GOT3 (cell line): Measurements from ENCODE around the gene MAML3.

Source experiments
- DNase-seq: peaks from one replicate; lab custom pipeline; 2025; ENCODE audit warnings: mixed read lengths; lab: John Stamatoyannopoulos, UW

MAML3 gene

DNA sequence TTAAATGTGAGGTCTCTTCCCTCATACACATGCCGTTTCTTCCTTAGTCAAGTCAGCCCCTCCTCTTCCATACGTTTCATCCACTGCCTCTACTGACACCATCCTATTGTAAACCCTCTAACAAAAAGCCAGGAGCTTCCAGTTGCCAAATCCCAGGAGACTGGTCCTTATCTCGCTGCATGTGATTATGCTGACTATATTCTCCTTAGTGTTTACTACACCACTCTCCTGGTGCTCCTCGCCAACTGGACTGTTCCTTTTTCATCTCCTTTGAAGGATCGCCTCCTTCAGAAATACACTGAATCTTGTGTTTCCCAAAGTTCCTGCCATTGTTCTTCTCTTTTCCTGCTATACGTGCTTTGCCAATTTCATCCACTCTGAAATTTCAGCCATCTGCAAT is 27.7 kb downstream of the MAML3 start:
- no peak for DNase-seq

DNA sequence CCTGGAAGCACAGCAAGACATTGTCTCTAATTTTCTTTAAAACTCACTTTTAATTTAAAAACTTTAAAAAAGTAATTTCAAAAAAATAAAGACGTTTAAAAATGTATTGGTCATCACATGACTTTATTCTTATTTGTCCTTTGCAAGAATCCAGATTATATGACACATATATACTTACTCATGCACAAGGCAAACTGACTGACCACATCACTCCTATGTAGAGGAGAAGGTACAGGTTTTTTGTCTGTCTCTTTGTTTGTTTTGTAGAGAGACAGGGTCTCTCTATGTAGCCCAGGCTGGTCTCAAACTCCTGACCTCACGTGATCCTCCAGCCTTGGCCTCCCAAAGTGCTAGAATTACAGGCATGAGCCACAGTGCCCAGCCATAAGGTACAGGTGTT is 28.6 kb downstream of the MAML3 start:
- no peak for DNase-seq

DNA sequence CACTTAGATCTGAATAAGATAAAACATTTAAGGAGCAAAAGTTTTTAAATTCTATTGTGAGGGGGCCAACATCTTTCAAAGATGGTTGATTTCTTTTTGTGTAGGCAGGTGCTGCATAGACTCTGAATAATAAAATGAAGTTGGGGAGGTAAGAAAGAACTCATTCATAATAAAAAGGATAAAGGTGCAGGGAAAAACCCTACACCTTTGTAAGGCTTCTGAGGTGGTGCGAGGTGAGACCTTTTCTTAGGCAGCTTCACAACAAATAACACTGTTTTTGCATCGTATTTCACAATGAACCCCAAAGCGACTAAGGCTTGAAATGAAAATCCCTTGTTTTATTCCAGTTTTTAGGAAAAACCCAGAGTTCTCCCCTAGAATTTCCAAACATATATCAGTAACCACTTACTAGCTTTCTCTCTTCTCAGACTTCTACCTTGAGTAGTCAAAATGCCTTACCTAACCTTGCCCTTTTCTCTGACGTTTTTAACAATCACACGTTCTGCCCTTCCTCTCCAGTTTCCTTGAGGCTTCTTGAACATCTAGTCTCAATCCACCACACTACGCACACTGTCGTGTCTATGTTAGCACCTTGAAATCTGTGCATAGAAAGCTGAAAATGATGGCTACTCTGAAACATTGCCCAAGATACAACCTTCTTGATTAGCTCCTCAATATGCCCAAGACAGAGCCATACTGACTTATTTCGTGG is 30.2 kb downstream of the MAML3 start:
- no peak for DNase-seq

DNA sequence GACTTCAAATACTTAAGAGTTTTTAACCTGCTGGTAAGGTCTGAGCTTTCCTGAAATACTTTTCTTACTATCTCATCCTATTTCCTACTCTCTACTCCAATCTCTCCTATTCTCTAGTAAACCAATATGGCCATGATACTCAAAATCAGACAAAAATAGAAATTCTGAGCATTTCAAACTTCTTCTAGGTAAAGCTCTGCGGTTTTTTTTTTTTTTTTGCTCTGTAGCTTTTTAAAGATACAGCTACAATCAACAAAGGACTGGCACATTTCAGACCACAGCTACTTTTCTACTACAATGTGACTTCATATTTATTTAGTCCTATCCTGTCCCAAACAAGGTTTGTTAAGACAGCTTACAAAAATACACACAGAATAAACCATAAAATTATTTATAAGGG is 31.1 kb downstream of the MAML3 start:
- DNase-seq: no peak

DNA sequence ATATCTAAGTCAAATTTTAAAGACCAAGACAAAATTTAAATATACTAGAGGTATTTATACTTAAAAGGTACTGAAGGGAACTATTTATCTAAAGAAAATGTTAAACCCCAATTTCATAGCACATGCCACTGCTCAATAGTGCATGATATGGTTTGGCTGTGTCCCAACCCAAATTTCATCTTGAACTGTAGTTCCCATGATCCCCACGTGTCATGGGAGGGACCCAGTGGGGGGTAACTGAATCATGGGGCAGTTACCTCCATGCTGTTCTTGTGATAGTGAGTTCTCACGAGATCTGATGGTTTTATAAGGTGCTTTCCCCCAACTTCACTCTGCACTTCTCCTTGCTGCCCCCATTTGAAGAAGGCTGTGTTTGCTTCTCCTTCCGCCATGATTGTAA is 32.3 kb downstream of the MAML3 start:
- DNase-seq: no peak

DNA sequence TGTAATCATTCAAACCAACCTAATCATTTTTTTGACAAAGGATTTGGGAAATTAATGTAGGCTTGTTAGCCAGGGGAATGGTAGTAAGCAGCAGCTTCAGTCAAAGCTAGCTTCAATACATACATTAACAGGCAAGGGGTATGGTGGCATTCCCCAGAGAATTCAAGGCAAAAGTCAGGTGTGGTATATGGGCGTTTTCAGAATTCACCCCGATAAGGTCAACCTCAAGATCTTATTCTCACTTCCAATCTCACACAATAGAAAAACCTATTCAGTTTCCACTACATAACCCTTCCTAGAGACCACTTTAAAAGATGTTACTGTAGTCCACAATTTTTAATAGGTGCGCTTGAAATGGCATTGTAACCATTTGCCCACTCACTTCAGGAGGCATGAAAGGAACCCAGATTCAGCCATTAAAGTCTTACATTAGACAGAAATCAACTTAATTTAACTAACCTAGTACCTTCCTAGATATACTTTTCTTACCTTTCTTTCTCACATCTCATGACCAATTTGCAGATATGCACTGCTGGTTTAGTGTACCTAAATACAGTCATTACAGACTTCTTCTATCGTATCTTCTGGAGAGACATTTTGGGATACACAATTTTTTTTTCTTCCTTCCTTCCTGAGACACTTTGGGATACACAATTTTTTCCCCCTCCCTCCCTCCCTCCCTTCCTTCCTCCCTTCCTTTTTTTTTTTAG is 34.9 kb downstream of the MAML3 start:
- no peak for DNase-seq

DNA sequence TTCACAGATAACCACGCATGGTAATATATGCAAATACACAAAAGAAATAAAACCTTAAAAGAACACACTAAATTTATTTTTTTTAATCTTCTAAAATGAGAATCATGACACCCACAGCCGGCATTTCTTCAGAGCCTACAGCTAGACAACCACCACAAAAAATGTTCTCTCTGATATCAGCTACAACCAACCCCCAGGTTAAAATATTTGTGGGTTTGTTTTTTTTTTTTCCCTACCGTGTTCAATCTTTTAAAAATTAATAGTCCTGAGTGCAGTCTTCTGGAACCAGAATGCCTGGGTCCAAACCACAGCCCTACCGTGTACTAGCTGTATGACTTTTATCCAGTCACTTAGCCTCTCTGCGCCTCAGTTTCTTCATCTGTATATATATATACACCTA is 36.0 kb downstream of the MAML3 start:
- DNase-seq: no peak

DNA sequence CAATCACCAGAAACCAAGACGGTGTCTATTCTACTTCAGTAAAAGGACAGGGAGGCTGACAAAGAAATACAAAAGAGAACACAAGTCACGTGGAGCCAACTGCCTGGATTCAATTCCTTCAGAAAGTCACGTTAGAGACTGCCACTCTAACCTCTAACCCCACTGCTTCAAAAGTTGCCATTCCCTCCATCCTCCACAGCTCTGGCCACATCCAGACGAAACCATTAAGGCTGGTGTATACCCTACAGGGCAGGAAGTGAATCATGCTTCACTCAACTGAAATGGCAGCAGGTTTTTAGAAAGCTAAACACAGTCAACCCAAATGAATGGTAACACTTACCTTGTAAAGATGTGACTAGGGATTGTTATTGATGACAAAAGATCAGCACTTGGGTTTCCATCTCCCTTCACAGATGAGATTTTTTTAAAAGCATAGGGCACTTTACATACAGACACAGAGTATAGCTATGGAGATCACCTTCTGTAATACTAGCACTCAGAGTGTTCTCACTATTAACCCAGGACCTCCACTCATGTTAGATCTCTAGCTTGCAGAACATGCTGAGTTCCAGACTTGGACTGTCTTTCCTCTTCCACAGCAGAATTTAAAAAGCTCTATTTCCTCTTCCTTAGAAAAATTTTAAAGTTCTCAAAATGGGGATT is 37.4 kb downstream of the MAML3 start:
- DNase-seq: no peak

DNA sequence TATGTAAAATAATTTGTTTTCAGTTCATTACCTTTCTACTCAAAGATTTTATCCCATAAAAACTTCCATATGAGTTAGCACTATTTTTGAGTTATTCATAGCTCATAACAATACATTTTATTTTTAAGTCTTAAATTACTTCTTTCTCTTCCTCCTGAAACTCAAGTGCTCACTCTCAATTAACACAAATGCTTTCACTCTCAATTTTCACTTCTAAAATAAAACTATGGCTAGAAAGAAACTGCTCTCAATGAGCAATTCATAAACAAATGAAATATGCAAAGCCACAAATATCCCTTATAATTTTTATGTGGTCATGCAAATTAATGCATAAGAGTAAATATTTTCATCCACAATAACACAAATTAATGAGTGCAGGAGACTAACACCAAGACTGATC is 38.8 kb downstream of the MAML3 start:
- DNase-seq: no peak

DNA sequence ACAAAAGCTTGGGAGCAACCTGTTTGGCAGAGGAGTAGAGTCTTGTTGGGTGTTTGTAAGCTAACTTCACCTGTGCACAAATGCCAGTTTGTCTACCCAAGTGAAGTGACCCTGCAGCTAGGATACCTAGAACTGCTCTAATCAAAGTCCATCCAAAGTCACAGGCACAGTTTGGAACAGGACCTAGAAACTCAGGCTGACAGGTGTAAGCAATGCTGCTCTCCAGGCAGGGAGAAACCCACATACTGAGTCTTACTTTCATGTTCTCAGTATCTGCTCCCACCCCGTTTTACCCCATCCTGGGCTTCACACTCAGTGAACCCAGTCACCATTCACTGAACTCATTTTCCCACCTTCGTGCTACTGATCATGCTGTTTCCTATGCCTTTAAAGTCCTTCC is 40.3 kb downstream of the MAML3 start:
- no peak for DNase-seq

DNA sequence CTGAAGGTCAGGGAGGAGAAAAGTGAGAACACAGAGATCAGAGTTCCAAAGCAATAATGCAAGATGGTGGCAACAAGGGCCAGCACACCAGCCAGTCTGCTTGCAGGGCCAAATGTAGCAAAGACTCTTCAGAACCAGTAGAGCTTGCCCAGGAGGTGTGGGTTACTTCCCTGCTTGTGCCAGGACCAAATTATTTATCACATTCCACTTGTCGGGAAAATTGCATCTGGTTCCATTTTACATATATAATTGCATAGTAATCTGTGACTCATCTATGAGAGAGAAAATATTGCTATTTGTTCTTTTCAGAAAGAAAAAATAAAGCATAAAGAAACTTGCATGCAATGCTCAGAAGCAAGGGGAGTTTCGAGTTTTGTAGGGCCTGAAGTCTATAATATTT is 41.4 kb downstream of the MAML3 start:
- DNase-seq: no peak

DNA sequence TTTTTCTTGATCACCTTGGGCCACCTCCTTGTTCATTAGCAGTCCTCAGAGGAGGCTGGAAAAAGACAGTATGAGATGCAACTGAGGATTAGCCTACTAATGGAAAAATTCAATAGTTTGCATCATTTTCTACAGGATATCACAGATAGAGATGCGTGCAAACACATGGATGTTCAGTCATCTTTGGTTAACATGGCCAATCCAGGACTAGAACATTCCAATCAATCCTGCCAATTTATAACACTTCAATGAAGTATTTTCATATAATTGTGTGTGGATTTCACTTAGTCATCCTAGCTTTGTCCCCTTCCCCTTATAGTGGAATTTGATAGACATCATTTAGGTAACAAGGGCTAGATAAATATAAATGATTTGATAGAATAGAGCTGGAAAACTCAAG is 42.7 kb downstream of the MAML3 start:
- DNase-seq: no peak

DNA sequence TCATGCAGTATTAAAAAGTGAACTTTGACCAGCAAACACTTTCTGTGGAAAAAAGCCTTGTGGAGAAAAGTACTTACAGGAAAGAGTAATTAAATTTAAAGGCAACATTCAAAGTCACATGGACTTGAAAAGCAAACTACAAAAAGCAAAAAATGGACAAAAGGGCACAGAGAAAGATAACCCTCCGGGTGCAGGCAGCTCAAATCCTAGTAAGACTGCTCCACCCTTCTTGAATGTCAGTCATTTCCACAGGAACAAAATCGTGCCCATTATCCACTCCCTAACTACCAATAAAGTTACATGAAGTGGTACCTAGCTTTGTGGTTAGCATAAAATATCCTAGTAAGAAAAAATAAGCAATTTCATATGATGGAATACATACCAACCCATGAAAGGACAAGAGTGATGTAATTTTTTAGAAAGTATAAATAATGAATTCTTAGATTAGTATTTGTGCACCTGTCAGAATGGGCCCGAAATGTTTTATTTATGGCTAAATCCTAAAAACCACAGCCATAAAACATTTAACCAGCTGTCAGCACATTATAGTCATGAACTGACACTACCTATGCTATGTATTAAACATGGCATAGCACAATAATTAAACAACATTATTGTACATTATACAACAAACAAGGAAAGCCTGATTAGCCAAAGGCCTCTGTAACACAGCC is 43.3 kb downstream of the MAML3 start:
- DNase-seq: no peak

DNA sequence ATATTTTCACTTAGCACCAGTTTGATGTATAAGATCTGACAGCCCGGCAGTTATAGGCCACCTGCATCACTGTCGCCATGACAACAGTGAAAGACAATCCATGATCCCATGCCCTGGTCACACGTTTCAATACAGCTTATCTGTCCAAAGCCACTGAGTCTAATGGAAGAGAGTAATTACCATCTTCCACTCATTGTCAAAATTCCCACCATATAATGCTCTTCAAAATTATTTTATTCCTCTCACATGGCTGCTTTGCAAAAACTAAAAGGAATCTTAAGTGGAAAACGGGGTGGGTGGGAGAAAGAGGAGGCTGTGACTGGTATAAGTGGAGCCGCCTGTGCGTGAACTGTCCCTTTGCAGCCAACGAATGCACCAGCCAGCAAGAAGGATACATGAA is 44.2 kb downstream of the MAML3 start:
- DNase-seq: no peak

DNA sequence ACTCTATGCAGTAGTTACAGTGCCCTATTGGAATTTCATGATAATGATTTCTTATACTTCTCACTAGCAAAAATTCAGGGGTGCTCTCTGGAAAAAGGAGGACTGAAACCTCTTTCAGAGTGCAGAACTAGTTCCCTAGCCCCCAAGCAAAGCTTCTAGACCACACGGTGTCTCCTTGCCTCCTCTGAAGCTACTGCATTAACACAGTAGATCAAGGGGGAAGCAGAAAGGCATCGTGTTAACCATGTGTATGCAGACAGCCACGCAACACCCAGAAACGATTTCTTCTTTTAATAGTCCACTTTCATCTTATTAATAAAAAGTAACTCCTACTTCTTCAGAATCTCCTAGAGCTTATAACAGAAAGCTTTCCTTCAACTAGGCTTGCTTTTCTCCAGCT is 44.7 kb downstream of the MAML3 start:
- no peak for DNase-seq

DNA sequence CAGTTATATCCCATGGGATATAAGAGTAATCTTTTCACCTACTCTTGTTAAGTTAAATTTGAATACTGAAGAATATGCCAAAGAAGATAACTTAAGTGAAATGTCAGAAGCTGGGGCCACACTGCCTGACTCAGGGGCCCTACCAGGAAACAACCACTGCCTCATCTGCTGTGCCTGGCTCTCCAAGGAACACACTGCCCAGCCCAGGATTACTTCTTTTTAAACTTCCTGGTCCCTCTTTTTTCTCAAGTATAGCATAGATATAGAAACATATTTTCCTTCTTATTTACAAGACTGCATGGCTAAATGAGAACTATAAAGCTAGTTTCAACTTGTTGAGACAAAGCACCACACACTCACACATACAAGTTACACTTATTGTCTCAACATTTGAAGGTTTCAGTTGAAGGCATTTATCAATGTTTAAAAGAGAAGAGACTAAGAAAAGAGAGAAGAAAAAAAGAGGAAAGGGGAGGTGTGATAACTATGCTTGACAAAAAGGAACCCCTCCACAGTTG is 45.2 kb downstream of the MAML3 start:
- no peak for DNase-seq

DNA sequence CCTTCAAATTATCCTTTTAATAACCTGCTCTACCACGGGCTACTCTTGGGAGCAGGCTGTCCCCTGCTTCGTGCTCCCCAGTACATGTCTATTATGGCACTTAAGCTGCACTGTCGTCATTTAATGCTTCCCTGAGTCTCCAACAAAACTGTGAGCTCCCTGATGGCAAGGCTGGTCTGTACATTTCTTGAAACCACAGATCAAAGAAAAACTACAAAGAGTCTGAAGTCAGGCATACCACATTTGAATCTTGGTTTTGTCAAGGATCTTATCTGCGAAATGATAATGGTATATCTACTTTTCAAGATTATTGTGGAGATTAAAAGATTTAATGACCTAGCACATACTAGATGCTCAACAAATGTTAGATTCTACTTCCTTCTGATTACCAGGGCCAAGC is 45.7 kb downstream of the MAML3 start:
- DNase-seq: no peak

DNA sequence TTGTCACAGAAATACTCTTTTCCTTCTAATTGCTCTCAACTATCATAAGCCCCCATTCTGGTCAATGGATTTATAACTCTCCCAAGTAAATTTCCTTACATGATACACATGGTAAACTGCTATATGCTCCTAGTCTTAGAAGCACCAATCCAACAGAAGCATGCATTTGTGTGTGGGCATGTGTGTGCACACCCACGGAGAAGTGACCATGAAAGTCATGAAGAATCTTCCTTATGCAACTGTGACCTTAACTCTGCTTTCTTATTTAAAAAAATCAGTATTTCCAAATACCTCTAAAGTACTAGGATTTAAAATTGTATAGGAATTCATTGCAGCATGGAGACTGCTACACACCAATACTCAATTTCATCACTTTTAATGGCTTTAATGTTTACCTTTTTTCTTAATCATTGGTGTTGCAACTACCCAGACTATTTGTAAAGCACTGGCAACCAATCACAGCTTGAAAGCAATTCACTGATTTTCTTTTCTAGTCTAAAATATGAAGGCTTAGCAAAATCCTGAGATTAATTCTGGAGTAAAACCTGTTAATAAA is 47.6 kb downstream of the MAML3 start:
- no peak for DNase-seq

DNA sequence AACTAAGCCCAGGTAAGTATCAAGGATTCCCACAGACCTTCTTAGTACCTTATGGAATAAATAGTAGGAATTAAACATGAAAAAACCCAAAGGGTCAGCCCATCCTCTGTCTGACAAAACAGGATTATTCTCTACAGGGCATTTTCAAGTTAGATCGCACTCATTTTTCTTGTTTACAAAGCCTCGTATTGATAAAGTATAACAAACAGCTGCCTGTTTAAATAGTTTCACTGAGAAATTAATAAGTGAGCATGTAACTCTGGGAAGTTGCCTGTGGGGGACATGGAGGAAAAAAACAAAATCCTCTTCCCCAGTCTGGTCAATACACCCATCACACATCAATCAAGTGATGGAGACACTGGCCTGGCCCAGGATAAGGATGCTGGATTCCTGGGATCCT is 48.5 kb downstream of the MAML3 start:
- no peak for DNase-seq

DNA sequence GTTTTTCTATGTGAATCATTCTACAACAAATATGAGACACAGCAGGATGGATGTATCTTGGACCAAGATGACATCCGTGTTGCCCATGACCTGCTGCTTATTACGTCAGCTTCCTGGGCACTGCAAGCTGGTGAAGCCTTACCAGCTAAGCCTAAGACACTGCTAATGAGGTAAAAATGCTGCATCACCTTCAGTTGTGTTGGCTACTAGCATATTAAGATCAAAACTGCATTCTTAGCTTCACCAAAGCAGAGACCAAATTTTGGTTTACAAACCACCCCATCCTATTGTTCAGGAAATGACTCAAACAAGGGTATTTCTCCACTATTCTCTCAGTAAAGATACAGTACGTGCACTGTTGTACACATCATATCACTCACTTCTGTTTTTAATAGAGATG is 50.3 kb downstream of the MAML3 start:
- no peak for DNase-seq

DNA sequence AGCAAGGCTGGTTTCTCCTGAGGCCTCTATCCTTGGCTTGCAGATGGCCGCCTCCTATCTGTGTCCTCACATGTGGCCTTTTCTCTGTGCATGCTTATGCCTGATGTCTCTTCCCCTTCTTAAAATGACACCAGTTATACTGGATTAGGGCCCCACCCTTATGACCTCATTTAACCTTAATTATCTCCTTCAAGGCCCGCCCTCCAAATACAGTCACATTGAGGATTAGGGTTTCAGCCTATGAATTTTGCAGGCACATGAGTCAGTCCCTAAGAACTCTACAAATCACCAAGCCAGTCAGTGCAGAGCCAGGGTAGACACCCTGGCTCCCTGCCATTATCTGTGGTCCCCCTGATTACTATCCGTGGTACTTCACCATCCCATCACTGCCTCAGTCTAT is 51.6 kb downstream of the MAML3 start:
- no peak for DNase-seq

DNA sequence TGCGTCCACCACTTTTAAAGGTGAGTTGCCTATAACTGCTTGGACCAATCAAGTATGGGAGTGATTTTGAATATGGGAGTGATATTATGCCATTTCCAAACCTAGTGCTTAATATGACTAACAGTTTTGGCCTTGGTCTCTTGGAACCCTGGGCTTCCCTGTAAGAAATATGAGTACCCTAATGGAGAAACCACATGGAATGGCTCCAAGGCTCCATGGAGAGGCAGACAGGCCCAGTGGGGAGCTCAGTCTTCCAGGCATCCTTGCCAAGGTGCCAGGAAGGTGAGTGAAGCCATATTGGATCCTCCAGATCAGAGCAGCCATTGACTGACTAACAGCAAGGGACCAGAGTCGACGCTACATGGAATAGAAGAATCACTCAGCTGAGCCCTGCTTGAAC is 53.2 kb downstream of the MAML3 start:
- no peak for DNase-seq
